Kasumi-1 (cell line): ENCODE results near the gene SLC1A1.
"Not testable (repeated sequence)": the region's sequence is repeated elsewhere in the genome, so short reads cannot be mapped to it uniquely, and the experiment has no call there.

Source experiments
- DNase-seq, 2 experiments: peaks; one replicate each; lab custom pipeline; 2025; lab: John Stamatoyannopoulos, UW

Gene SLC1A1

DNA sequence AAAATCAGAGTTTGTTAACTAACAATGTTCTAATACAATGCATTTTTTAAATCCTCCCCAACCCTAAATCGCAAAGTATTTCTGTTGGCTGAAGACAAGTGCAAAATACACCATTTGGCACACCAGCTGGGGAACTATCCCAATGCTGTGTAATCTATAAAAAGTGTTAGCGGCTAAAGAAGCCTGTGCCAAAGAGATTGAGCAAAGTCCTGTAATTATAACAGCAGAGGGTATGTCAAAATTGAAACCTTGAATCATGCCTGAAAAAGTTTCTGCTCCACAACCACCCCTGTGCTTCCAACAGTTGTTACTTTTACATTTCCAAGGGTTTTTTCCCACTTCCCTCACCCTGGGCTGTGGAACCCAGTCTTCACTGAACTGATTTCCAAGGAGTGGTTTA lies 88.7 kb downstream of the SLC1A1 start:
- DNase-seq = no peak

DNA sequence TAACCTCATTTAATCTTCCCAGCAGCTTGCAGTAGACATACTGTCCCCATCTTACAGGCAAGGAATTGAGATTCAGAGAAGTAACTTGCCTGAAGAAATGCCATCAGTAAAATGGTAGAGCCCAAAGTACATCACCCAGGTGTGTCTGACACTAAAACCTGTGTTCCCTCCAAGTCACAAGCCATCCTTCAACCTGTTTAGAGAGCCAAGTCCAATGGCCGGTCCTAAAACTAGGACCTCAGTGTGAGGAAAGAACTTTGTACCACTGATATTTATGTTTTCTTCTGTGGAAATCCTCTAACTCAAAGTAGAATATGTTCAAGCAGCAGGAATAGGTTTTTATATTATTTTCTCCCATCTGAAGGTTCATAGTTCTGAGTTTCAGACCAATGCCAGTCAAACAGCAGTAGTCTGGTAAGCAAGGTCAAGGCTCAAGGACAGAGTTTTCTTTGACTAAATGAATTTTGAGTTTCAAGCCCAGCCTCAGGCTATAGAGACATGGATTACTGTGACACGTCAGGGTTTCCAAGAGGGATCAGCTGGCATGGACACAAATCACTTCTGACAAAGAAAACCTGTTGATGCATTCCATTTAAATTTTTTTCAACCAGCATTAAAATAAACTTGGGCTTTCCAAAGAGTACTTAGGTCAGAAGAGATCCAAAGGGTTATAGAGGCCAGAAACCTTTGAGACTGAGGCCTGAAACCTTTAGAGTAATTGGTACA lies 90.9 kb downstream of the SLC1A1 start:
- no peak for DNase-seq

DNA sequence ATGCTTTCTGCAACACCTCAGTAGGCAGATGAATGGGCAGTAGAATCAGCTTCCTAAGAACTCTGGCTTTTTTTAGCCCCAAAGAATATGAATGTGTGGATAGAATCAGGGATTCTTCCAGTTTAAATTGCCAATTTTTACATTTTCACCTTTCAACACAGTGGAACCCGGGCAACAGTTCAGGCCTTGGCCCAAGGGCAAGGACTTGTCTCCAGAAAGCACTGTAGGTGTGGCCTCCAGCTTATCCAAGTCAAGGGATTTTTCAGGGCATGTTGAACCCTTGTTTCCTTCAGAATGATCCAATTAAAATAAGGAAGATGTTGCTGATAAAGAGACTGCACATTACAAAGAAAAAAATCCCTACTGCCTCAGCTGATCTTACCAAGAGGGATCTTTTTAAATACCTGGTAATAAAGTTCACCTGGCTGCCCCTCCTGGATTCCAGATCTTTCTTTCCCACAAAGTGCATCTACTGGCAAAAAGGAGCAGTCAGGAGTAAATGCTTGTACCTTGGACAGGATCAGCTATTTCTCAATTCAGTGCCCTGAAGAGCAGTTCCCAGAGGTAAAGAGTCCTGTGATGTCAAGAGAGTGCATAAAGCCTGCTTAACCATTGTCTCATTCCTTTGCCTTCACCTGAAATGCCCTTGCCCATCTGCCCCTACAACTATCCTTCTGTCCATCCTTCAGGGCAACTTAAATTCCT lies 91.7 kb downstream of the SLC1A1 start:
- no peak for DNase-seq

DNA sequence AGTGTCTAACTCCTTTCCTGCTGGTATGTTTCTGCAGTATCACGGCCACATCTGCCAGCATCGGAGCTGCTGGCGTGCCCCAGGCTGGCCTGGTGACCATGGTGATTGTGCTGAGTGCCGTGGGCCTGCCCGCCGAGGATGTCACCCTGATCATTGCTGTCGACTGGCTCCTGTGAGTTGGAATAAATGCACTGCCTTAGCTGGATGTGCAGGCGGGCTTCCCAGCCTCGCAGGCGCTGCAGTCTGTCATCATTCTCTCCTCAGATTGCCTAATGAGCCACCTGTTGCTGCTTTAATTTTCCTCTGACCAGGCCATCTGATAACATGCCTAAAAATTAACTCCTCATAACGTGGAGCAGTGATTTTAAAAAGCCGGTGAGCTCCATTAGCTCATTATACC lies 92.7 kb downstream of the SLC1A1 start:
- no peak for DNase-seq

DNA sequence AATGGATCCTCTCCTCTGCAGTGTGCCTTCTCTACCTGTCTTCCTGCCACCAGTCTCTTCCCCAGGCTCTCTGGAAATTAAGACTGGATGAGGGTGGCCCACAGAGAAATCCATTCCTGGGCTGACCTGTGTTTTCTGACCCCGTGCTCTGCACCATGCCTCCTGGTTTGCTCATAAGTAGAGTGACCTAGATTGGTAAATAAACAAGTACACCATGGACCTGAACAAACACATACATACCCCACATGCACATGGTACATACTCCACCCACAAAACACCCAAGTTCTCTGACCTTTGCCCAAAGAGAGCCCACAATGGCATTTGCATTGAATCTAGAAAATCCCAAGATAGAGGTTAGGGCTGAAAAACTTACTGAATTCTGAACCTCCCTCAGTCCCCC lies 94.4 kb downstream of the SLC1A1 start:
- DNase-seq = no peak

DNA sequence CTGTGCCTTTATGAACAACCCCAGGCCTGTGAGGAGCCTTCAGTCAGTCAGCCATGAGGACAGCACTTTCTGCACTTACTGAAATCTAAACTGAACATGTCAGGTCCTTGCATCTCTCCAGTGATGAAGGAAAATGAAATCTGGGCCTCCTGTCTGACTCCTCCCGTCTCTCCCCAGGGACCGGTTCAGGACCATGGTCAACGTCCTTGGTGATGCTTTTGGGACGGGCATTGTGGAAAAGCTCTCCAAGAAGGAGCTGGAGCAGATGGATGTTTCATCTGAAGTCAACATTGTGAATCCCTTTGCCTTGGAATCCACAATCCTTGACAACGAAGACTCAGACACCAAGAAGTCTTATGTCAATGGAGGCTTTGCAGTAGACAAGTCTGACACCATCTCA lies 94.9 kb downstream of the SLC1A1 start:
- DNase-seq = no peak

DNA sequence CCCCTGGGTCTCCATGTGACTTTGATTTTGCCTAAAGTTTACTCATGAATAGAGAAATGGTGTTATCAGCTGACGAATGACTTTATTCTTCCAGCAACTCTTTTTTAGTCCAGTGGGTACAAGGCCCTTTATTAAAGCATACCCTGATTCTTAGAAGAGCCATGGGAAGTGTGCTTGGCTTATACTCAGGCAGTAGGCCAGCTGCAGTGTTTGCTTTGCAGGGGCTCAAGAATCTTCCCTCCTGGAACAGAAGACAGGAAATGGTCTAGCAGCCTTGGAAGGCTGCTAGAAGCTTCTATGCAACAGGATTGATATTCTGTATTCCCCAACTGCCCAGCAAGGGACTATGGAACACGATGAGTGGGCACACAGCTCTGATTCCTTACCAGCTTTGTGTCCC lies 98.5 kb downstream of the SLC1A1 start:
- DNase-seq = no peak

DNA sequence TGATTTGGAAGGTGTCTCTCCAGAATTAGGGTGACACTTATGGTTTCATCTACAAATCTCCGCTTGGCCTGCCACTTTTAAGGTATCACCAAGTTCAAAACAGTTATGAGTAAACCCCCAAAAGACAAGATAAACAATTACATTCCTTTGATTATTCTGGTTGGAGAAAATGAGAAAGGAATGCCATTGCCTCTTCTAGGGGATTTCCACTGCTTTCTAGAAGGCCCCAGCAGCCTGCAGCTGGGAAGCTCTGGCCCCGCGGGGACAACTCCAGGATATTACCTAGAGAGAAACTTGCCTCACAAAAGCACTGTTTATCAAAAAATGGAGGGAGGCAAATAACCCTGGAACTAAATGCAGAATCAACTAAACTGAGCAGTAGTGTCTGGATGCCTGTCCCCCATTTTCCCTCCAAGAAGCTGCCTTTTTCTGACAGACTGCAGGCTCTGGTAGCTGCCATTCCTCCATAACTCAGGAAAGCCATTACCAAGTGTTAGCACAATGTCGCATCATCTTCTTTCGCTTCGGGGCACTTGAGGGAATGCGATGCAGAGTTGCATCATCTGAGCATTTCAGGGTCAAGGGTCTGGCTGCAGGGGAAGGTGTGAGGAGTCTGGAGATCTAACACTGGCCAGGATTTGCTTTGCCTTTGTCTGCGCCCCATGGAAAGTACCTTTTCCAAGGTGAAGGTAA lies 100.3 kb downstream of the SLC1A1 start:
- DNase-seq = no peak

DNA sequence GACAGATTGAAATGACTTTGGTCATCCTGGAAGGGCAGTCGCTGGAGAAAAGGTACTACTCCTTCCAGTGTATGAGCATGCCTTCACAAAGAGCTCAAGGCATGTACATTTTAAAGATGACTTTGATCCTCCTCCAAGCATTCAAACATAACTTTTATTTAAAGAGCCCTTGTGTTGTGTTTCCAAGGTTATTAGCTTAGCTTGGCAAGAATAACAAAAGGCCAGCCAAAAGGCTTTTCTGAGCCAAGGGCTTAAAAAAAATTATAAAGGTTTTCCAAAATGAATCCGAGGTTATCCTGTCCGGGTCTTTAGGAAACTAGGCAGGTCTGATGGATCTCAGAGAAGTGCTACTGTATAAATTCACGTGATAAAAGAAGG lies 100.8 kb downstream of the SLC1A1 start:
- DNase-seq = no peak

DNA sequence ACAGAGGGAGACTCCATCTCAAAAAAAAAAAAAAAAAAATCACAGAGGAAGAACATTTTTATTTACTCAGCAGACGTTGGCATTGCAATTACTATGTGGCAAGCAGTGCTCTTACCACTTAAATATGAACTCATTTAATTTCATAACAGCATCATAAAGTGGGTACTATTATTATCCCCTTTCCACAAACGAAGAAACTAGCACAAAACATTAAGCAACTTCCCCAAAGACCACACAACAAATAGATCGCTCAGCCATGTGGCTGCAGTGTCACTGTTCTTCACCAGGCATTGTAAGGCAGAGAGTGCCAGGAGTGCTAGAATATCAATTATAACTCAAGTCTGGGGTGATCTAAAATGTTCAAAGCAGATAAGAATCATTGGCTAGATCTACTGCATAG lies 102.0 kb downstream of the SLC1A1 start:
- no peak for DNase-seq

DNA sequence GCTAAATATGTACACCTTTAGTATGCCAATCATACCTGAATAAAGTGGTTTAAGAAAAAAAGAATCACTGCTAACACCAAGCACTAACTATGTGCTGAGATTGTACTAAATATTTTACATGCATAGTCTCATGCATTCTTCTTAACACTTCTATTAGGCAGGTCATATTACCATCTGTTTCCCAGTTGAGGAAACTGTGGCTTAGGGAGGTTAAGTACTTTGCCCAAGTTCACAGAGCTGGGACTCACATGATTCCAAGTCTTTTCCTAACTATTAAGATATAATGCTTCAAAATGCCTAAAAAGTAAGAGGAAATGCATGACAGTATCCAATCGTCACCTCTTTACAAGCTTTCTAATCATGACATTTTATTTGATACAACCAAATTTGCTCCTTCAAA lies 102.6 kb downstream of the SLC1A1 start:
- DNase-seq = no peak

DNA sequence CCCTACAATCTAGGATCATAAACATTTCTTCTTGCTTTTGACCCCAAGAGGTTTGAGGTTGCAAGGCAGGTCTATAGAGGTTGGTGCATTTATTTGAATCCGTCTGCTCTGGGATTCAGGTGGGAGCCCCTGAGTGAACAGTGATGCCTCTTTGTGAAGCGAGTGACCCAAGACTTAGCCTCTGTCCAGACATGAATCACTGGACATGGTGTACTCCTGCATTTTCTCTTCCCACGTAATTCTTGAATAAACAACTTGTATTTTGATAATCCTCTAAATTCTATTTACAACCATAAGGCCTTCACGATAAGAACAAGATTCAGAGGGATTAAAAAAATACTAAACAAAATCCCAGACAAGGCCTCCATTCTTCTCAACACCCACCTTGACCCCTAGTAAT lies 104.3 kb downstream of the SLC1A1 start:
- no peak for DNase-seq

DNA sequence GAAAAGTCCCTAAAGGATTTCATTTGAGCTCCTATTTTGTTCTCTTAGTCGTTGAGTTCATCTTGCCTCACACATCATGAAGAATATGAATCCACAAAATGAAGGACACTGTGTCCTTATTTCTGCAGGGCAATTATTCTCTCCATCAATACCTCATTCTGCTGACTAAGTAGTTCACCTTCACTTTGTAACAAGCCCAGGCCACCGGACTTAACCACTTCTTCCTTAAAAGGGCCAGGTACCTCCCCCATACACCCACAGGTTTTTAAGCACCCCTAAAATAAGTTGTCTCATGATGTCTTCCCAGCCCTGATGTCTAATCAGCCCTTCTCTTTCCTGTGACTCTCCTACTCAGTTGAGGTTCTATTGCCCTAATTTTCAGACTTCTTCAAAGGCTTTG lies 104.7 kb downstream of the SLC1A1 start:
- DNase-seq = no peak

DNA sequence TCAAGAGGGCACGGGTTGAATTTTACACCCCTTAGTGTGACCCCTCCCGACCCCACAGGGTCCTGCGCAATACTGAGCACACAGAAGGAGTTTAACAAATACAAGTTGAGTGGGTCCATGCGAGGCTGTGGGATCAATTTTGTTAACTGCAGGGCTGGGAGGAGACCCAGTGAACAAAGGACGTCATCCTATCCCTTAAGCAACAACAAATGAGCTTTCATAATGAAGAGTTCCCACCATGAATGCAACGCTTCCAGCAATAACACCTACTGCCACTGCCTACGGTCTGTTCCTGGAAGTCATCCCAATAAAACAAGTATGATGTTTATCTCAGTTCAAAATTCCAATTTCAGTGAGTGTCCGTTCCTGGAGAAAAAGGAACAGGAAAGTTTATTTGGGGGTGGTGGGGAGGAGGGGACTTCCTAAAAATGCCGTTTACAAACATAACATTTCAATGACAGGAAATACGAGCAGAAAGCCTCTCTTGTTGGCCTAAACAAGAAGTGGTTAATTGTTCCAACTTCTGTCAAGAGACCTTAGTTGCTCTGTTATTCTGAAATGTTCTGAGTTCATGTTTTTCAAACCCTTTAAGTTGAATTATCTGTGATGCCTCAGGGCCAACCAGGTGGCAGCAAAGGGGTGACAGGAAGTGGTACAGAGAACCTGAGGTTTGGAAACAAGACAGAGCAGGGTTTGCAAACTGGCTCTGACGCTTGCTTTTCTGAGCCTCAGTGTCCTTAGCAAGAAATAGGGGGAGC lies 106.1 kb downstream of the SLC1A1 start:
- no peak for DNase-seq

DNA sequence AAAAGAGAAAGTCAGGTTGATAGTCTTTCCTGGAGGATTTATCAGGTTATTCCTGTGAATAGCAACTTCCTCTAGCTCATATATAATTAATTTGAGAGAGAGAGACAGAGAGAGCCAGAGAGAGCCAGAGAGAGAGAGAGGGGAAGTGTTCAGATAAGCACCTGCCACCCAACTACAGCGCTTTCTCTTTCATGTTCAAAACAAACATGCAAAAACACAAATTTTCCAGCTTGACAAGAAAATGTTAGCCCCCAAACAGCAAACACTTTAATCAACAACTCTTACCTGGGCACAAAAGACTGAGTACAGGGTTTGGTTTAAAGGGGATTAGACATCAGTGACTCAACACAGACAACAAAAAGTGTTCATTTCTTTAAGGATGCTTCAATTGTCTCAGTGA lies 110.1 kb downstream of the SLC1A1 start:
- DNase-seq = no peak

DNA sequence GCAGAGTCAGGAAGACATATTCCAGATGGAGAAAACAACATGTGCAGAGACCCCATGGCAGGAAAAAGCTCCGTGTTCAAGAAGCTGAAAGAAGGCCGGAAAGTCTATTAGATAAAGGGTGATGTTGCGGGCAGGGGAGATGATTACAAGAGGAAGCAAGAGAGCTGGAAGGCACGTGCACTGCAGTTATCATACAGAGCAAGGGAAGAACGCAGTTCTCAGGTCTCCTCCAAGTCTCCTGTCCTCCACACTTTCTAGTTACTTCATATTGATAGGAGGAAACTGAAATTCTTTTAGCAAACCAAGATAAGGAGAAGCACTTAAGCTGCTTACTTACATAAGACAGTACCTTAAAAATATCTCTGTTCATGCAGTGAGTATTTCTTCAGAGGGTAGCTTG lies 113.6 kb downstream of the SLC1A1 start:
- no peak for DNase-seq

DNA sequence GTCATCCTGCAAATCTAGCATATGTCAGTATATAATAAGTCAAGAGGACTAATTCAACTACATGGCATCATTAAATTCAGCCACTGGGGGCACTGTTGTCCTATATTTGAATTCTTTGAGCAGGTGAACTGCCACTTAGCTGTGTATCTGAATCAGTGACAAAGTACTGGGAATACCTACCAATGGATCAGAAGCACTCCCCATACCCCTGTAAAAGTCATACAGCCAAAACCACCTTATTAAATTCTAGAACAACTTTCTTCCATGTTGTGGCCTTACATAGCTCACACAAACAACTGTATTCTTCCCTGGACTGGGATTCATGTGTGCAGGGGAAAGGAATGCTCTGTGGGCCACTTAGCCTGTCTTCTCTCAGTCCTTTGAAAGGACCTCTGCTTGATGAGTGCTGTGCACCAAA lies 114.4 kb downstream of the SLC1A1 start:
- DNase-seq = peak; percentile 20 to 31

DNA sequence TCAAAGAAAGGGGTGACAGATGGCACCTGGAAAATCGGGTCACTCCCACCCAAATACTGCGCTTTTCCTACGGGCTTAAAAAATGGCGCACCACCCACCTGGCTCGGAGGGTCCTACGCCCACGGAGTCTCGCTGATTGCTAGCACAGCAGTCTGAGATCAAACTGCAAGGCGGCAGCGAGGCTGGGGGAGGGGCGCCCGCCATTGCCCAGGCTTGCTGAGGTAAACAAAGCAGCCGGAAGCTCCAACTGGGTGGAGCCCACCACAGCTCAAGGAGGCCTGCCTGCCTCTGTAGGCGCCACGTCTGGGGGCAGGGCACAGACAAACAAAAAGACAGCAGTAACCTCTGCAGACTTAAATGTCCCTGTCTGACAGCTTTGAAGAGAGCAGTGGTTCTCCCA lies 115.8 kb downstream of the SLC1A1 start:
- DNase-seq = not testable (repeated sequence)

DNA sequence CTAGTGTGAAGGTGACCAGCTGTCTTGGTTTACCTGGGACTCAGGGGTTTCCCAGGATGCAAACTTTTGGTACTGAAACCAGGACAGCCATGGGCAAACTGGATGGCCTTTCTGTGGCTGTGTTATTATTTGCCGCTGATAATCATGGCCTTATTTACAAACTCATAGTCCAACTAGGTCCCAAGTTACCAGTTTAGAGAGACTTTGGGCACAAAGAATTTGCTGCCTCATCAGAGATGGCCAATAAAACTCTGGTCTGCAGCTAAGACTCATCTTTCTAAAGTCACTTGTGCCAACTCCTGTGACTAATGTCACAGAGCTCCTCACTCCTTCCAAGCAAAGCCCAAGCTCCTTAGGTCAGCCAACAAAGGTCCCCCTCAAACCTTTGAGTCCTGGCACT lies 124.4 kb downstream of the SLC1A1 start:
- DNase-seq = no peak

DNA sequence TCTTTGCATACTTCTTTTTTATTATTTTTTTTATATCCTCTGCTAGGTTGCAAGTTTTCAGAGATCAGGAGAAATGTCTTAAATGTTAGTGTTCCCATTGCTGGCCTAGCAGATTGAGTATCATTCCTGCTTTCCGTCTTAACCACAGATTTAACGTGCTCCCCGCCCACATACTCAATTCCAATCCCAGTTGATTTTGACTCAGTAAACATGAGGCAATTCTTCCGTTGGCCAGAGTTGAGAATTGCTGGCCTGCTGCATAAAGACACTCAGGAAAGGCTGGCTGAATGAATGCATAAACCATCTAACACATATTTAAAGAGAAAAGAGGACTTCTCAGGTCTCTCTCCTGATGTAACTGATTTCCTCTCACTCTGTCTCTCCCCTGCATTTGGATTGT lies 125.0 kb downstream of the SLC1A1 start:
- DNase-seq = no peak

DNA sequence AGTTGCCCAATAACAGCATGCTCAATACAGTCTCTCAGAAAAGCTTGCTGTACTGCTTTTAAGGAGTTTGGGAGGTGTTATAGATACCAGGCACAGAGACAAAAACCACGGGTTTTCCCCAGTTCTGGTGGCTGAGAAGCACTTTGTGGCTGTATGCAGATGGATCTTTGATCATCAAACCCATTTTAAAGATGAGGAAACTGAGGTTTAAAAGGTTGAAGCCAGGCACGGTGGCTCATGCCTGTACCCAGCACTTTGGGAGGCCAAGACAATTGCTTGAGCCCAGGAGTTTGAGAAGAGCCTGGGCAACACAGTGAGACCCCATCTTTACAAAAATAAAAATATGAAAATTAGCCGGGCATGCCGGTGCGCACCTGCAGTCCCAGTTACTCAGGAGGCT lies 125.5 kb downstream of the SLC1A1 start:
- DNase-seq = no peak

DNA sequence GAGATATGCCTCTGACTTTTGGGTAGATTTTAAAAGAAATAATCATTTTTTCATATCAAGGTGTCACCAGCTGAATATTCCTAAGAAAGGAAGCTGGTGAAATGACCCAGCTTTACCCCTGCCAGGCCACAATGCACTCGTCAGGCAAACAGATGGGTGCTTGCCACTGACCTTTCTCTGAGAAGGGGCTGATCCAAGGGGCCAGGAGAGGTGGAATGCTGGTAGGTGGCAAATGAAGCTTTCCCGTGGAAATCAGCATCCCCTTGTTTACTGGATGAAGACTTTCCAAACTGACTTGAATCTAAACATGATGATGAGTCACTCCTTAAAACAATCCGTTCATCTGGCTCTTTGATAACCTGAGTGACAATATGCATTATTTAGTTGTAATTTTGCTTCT lies 127.5 kb downstream of the SLC1A1 start:
- DNase-seq = no peak

DNA sequence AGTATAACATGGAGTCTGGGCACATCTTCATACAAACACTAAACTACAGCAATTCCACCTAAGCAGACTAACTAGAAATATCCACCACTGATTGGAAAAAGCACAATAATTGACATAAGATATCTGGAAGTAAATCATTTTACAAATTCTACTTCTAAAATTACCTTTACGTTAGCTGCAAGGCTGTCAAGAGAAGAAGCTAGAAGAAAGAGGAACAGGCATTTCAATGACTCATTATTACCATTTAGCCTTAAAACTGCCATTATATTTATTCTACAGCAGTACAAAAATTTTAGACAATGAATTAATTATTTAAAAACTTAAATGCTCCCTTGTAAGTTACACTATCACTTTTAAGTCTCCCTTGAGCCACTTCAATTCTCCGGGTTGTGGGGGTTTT lies 128.4 kb downstream of the SLC1A1 start:
- DNase-seq = peak; percentile 18
